22Rv1 (cell line): ENCODE results near the gene TIMP3.

Experiments
- CTCF ChIP-seq: fragments of 450-650 bp; IDR thresholded peaks from 2 replicates; pipeline ENCODE4 v1.5.1; 2017; ENCODE audit warnings: mild to moderate bottlenecking
- ZFX ChIP-seq: fragments of 450-650 bp; IDR thresholded peaks from 2 replicates; pipeline ENCODE4 v1.6.1; 2017; ENCODE audit warnings: antibody characterized with exemption, borderline replicate concordance

GRCh38 chr22:32819120-32819519, 17.6 kb downstream of the TIMP3 start:
- TF ChIP-seq CTCF (no peak), ZFX (no peak)
